H1 (cell line): Measurements from ENCODE around the gene FOSB. TPM values are rescaled to one million over a fixed set of nuclear protein-coding genes. Genes with fewer than 3 reads are reported as not detected.

Experiments
- CTCF ChIA-PET: fragments of 300-600 bp; sonication (Branson Sonifier 250); formaldehyde crosslinking; loops from one replicate; lab custom pipeline; 2021; ENCODE audit not compliant: partially characterized antibody; lab: Charles Lee
- POLR2A ChIA-PET: fragments of 300-600 bp; sonication (Branson Sonifier 250); formaldehyde crosslinking; loops from one replicate; lab custom pipeline; 2021; ENCODE audit warnings: inconsistent platforms; ENCODE audit not compliant: partially characterized antibody; lab: Charles Lee
- DNase-seq, 2 experiments: peaks; one replicate each; pipeline versions ENCODE4 v3.0.0 to v3.0.0-alpha.2; 2010 to 2022; ENCODE audit warnings: low spot score in 2 of 2, low read depth in 1 of 2, mixed read lengths in 1 of 2
- FAIRE-seq: peaks from 2 replicates; lab custom pipeline; 2011; peaks lifted over from hg19 to GRCh38; lab: Jason Lieb, UNC
- H2AFZ ChIP-seq: 2 replicates; pipeline ENCODE4 v1.8.1; 2012; ENCODE audit warnings: low read length, inconsistent platforms
- H2AK5ac ChIP-seq: 2 replicates; pipeline ENCODE4 v1.6.1; 2013; ENCODE audit warnings: low read depth, low read length
- H2BK120ac ChIP-seq: replicated peaks from 2 replicates; pipeline ENCODE3; 2013; ENCODE audit warnings: low read depth, low read length, inconsistent platforms
- H2BK12ac ChIP-seq: 2 replicates; pipeline ENCODE4 v1.6.1; 2013; ENCODE audit warnings: low read depth, low read length
- H2BK15ac ChIP-seq: 2 replicates; pipeline ENCODE4 v1.6.1; 2013; ENCODE audit warnings: low read length
- H2BK20ac ChIP-seq: 2 replicates; pipeline ENCODE4 v1.6.1; 2013; ENCODE audit warnings: low read length
- H2BK5ac ChIP-seq: 2 replicates; pipeline ENCODE4 v1.6.1; 2013; ENCODE audit warnings: low read depth, low read length
- H3K14ac ChIP-seq: 2 replicates; pipeline ENCODE4 v1.6.1; 2013; ENCODE audit warnings: inconsistent platforms; ENCODE audit not compliant: insufficient read length
- H3K18ac ChIP-seq: 2 replicates; pipeline ENCODE4 v1.6.1; 2013; ENCODE audit warnings: low read length; ENCODE audit errors: extremely low read depth
- H3K23ac ChIP-seq: 2 replicates; pipeline ENCODE4 v1.6.1; 2013; ENCODE audit warnings: inconsistent platforms; ENCODE audit not compliant: insufficient read length
- H3K23me2 ChIP-seq: 2 replicates; pipeline ENCODE4 v1.6.1; 2013; ENCODE audit warnings: low read depth, low read length
- H3K27ac ChIP-seq: 2 replicates; pipeline ENCODE4 v1.6.1; 2011; ENCODE audit warnings: low read depth, low read length, inconsistent platforms
- H3K27me3 ChIP-seq, 4 experiments: replicated peaks in 1 of 4; 1 replicate in 1 of 4; 2 replicates in 3 of 4; pipeline versions ENCODE4 v1.6.1 to v1.8.1; 2011 to 2013; ENCODE audit warnings: low read length in 3 of 4, mild to moderate bottlenecking in 3 of 4, inconsistent platforms in 2 of 4, mixed read lengths in 2 of 4, moderate library complexity in 1 of 4; ENCODE audit not compliant: control insufficient read depth in 3 of 4, insufficient read depth in 3 of 4; ENCODE audit errors: extremely low read depth in 1 of 4
- H3K36me3 ChIP-seq, 4 experiments: 2 replicates each; pipeline versions ENCODE4 v1.6.1 to v1.8.1; 2011 to 2013; ENCODE audit warnings: mild to moderate bottlenecking in 4 of 4, low read length in 3 of 4, moderate library complexity in 2 of 4, control low read depth in 1 of 4, inconsistent platforms in 1 of 4; ENCODE audit not compliant: insufficient read depth in 4 of 4, control insufficient read depth in 2 of 4
- H3K4ac ChIP-seq: replicated peaks from 2 replicates; pipeline ENCODE3; 2013; ENCODE audit warnings: low read length, low read depth, mixed read lengths, inconsistent platforms; ENCODE audit not compliant: insufficient read length
- H3K4me1 ChIP-seq, 4 experiments: replicated peaks in 1 of 4; 1 replicate in 1 of 4; 2 replicates in 3 of 4; pipeline versions ENCODE4 v1.6.1 to v1.8.1; 2011 to 2013; ENCODE audit warnings: low read length in 3 of 4, inconsistent platforms in 2 of 4, mixed read lengths in 1 of 4; ENCODE audit not compliant: insufficient read depth in 4 of 4, control insufficient read depth in 3 of 4
- H3K4me2 ChIP-seq, 2 experiments: 2 replicates each; pipeline versions ENCODE4 v1.6.1 to v1.8.1; 2011 to 2013; ENCODE audit warnings: low read depth in 2 of 2, low read length in 2 of 2, control low read depth in 1 of 2, inconsistent platforms in 1 of 2, mild to moderate bottlenecking in 1 of 2; ENCODE audit not compliant: insufficient read depth in 1 of 2
- H3K4me3 ChIP-seq, 4 experiments: fragments of 200-600, 300-600 bp in 1 of 4; sonication (generic), shearing (Covaris generic), sonication (Bioruptor Twin) in 1 of 4; 2 replicates each; pipeline versions ENCODE4 v1.5.1 to v1.8.1; 2011 to 2016; ENCODE audit warnings: low read length in 4 of 4, low read depth in 3 of 4, control low read depth in 2 of 4, inconsistent platforms in 2 of 4, mild to moderate bottlenecking in 2 of 4, mixed read lengths in 1 of 4, moderate library complexity in 1 of 4; ENCODE audit not compliant: insufficient read depth in 2 of 4; ENCODE audit errors: extremely low read depth in 1 of 4
- H3K56ac ChIP-seq: replicated peaks from 2 replicates; pipeline ENCODE3; 2013; ENCODE audit warnings: low read depth, mild to moderate bottlenecking, mixed read lengths, low read length, inconsistent platforms; ENCODE audit not compliant: insufficient read length
- H3K79me1 ChIP-seq: 2 replicates; pipeline ENCODE4 v1.6.1; 2013; ENCODE audit warnings: low read depth, low read length, control low read depth
- H3K79me2 ChIP-seq, 2 experiments: 2 replicates each; pipeline versions ENCODE4 v1.6.1 to v1.8.1; 2012 to 2013; ENCODE audit warnings: low read length in 2 of 2, mild to moderate bottlenecking in 2 of 2, inconsistent platforms in 1 of 2; ENCODE audit not compliant: insufficient read depth in 2 of 2, control insufficient read depth in 1 of 2
- H3K9ac ChIP-seq, 4 experiments: replicated peaks in 1 of 4; 1 replicate in 1 of 4; 2 replicates in 3 of 4; pipeline versions ENCODE4 v1.6.1 to v1.8.1; 2011 to 2013; ENCODE audit warnings: low read depth in 3 of 4, low read length in 3 of 4, control low read depth in 2 of 4, mild to moderate bottlenecking in 2 of 4, moderate library complexity in 2 of 4, inconsistent platforms in 1 of 4; ENCODE audit errors: extremely low read depth in 1 of 4
- H3K9me3 ChIP-seq, 2 experiments: 2 replicates each; pipeline versions ENCODE4 v1.6.1 to v1.8.1; 2012 to 2013; ENCODE audit warnings: mild to moderate bottlenecking in 2 of 2, moderate library complexity in 2 of 2, control low read depth in 1 of 2, inconsistent platforms in 1 of 2, low read depth in 1 of 2, low read length in 1 of 2, mixed read lengths in 1 of 2; ENCODE audit not compliant: insufficient read depth in 2 of 2
- H4K20me1 ChIP-seq, 2 experiments: replicated peaks in 1 of 2; 2 replicates each; pipeline versions ENCODE3 to v1.8.1; 2011 to 2013; ENCODE audit warnings: inconsistent platforms in 2 of 2, low read length in 2 of 2, mild to moderate bottlenecking in 1 of 2; ENCODE audit not compliant: insufficient read depth in 2 of 2, control insufficient read depth in 1 of 2
- H4K5ac ChIP-seq: 2 replicates; pipeline ENCODE4 v1.6.1; 2013; ENCODE audit warnings: low read length, low read depth, mixed read lengths, inconsistent platforms; ENCODE audit not compliant: insufficient read length
- H4K8ac ChIP-seq: 2 replicates; pipeline ENCODE4 v1.8.0; 2013; ENCODE audit warnings: mild to moderate bottlenecking, moderate library complexity, low read length, inconsistent platforms; ENCODE audit not compliant: insufficient read depth; ENCODE audit errors: extremely low read depth
- H4K91ac ChIP-seq: replicated peaks from 2 replicates; pipeline ENCODE3; 2013; ENCODE audit warnings: low read length, mixed read lengths, inconsistent platforms; ENCODE audit not compliant: insufficient read length
- BACH1 ChIP-seq: IDR thresholded peaks from 2 replicates; pipeline ENCODE4 v1.6.1; 2012; ENCODE audit warnings: low read length, improper control_type of control experiment
- CBX8 ChIP-seq: fragments of 300-800, 300-1000 bp; sonication (generic); IDR thresholded peaks from 2 replicates; pipeline ENCODE4 v1.7.1; 2016; ENCODE audit warnings: low read depth, low read length, borderline replicate concordance
- CHD1 ChIP-seq: IDR thresholded peaks from 2 replicates; pipeline ENCODE4 v1.6.1; 2012; ENCODE audit warnings: low read depth, low read length, improper control_type of control experiment
- CTBP2 ChIP-seq: IDR thresholded peaks from 2 replicates; pipeline ENCODE4 v1.7.0; 2011; ENCODE audit warnings: borderline replicate concordance, mild to moderate bottlenecking, moderate library complexity, mixed read lengths, low read length; ENCODE audit not compliant: insufficient read depth, insufficient read length
- E2F6 ChIP-seq: IDR thresholded peaks from 2 replicates; pipeline ENCODE4 v1.6.1; 2012; ENCODE audit warnings: inconsistent platforms
- HDAC6 ChIP-seq: IDR thresholded peaks from one replicate; pipeline ENCODE4 v1.7.1; 2012; ENCODE audit warnings: low read depth, mild to moderate bottlenecking, inconsistent platforms, low read length, moderate library complexity
- MAX ChIP-seq: IDR thresholded peaks from 2 replicates; pipeline ENCODE4 v1.6.1; 2012; ENCODE audit warnings: inconsistent platforms
- SP4 ChIP-seq: IDR thresholded peaks from 2 replicates; pipeline ENCODE4 v1.6.1; 2012; ENCODE audit warnings: low read length, inconsistent platforms
- ZNF274 ChIP-seq: IDR thresholded peaks from 2 replicates; pipeline ENCODE4 v1.7.0; 2012; ENCODE audit warnings: low read length, borderline replicate concordance; ENCODE audit errors: extremely low read depth
- WGBS, 2 experiments: shearing (Covaris generic) in 1 of 2; methylation state at CpG; one replicate each; pipeline versions ENCODE4 v1.1.6 to v1.1.7; 2013 to 2015; ENCODE audit warnings: low lambda C conversion rate in 2 of 2, mixed read lengths in 2 of 2, inconsistent platforms in 1 of 2, low coverage in 1 of 2, missing lambda C conversion rate in 1 of 2; ENCODE audit not compliant: insufficient replicate concordance in 2 of 2, insufficient coverage in 1 of 2, insufficient read length in 1 of 2; ENCODE audit errors: extremely low coverage in 1 of 2, missing lambda C conversion rate in 1 of 2; 5-methylcytosine and 5-hydroxymethylcytosine counted together
- polyA plus RNA-seq, 7 experiments: library from polyadenylated mRNA; depleted of rRNA in 3 of 7; stranded (reverse) in 5 of 7; unstranded in 2 of 7; fragments of >200 nt in 5 of 7; fragments of 200-250 nt in 2 of 7; gene quantifications; 1 replicate in 5 of 7; 2 replicates in 1 of 7; 4 replicates in 1 of 7; pipeline versions ENCODE4 v1.2.1 to v1.2.3, GENCODE V29; 2011 to 2013; ENCODE audit warnings: missing spikeins in 2 of 7, mixed read lengths in 2 of 7
- total RNA-seq: library from RNA; stranded (reverse); fragmentation: NEBNext Ultra II Directional; extraction: Animal tissue kit (Norgen Biotek cat#: 25700); gene quantifications from 2 replicates; pipeline ENCODE4 v1.2.1, GENCODE V29; 2021

FOSB gene
- total and polyA plus RNA-seq, 2 of the 8 experiments (the other 6 are each of a cell fraction or from before 2014, with no cell fraction given) = 0.44 to 2.7 TPM

GRCh38 chr19:45424191-45425058, 43.4 kb upstream of the FOSB start:
- Histone ChIP-seq H3K4me3 (peak overlapping the region; percentile 52 to 67 (median 64)), H2AK5ac (0 out of 2 replicates have a peak overlapping the region, but pooled peaks have one; percentile 32), H3K23me2 (peaks cover 13% of the 10 kb centered on the region), H3K79me2 (peaks cover 0 to 9% of the 10 kb centered on the region in 2 experiments; a peak in 1 of 4 replicates), H3K9me3 (no peaks in the 10 kb centered on the region), H3K36me3 (peaks cover 0 to 8% (median 2%) of the 10 kb centered on the region in 4 experiments; a peak in 4 of 8 replicates), H2BK5ac (peak overlapping the region; percentile 92), H3K27ac (peak overlapping the region; percentile 76), H2AFZ (peak overlapping the region; percentile 20; the same call in 1 of the 2 replicates), H4K20me1 (peaks cover 0 to 6% of the 10 kb centered on the region in 2 experiments), H2BK12ac (peak overlapping the region; percentile 96), H3K79me1 (peaks cover 2% of the 10 kb centered on the region; the same call in 1 of the 2 replicates), H3K4ac (peak overlapping the region; percentile 95), H2BK120ac (no peak overlapping the region), H2BK15ac (peak overlapping the region; percentile 97; the same call in 1 of the 2 replicates), H3K4me2 (peak overlapping the region; percentile 77 to 95), H3K14ac (no peak overlapping the region), H3K18ac (peak overlapping the region; percentile 96), H3K23ac (no peak overlapping the region), H3K4me1 (peaks cover 0 to 11% (median 6%) of the 10 kb centered on the region in 4 experiments; a peak in 6 of 7 replicates), H4K5ac (peak overlapping the region; percentile 89), H3K27me3 (no peaks in the 10 kb centered on the region), H2BK20ac (no peak overlapping the region), H3K56ac (peak overlapping the region; percentile 84), H4K91ac (peak overlapping the region; percentile 93), H4K8ac (peak overlapping the region; percentile 40; the same call in 1 of the 2 replicates), H3K9ac (peak overlapping the region in 3 of 4 experiments; percentile 15 to 77 (median 52); a peak in 6 of 7 replicates)
- DNase-seq = peak in 1 of 2 experiments; percentile 76
- CTCF ChIA-PET = interaction anchor here (0.9 to 21.2 kb wide), 6 partner anchors 8 to 50 kb away, joined by 3 to 760 read pairs (median 3); partner anchors contain the start of genes FOSB and PPP1R13L
- POLR2A ChIA-PET = interaction anchor here (0.6 to 2.7 kb wide), 11 partner anchors 8 to 1059 kb away, joined by 3 to 19 read pairs (median 3); partner anchors contain the start of gene PPP1R13L
- 10% methylated on average over 19 of the region's 24 CpGs; no CpG with 5 or more reads in 1 of the 2 experiments for WGBS, 2 experiments
- FAIRE-seq = no peak
- TF ChIP-seq HDAC6 = no peak
- TF ChIP-seq BACH1 = 0 out of 2 replicates have a peak, but pooled peaks have one; percentile 44
- no peak for TF ChIP-seq CHD1
- TF ChIP-seq CTBP2 = no peak
- no peak for TF ChIP-seq E2F6
- no peak for TF ChIP-seq ZNF274
- TF ChIP-seq MAX = no peak
- TF ChIP-seq CBX8 = no peak
- no peak for TF ChIP-seq SP4
